Suprapubic skin (tissue), 4 donors: ENCODE measurements around the gene NRP1.

Experiments
- EP300 ChIP-seq: sonication (generic); formaldehyde crosslinking; IDR thresholded peaks from one replicate; pipeline ENCODE4 v1.6.1; 2017; ENCODE audit warnings: antibody characterized with exemption
- POLR2A ChIP-seq, 2 donors: fragments of 450-650 bp; IDR thresholded peaks; one replicate each; pipeline ENCODE4 v1.6.1; 2017; ENCODE audit warnings: antibody characterized with exemption in 2 of 2, mild to moderate bottlenecking in 2 of 2, moderate library complexity in 2 of 2
- POLR2AphosphoS5 ChIP-seq, 3 donors: sonication (generic); formaldehyde crosslinking; IDR thresholded peaks; one replicate each; pipeline ENCODE4 v1.6.1; 2017; ENCODE audit warnings: antibody characterized with exemption in 3 of 3
- TF ChIP-seq, protein P1 (sequence below), 2 donors: fragments of 200-600 bp in 1 of 2; fragments of 450-650 bp in 1 of 2; sonication (generic) in 1 of 2; IDR thresholded peaks; one replicate each; pipeline ENCODE4 v1.5.1; 2016 to 2019; ENCODE audit warnings: antibody characterized with exemption in 2 of 2, mild to moderate bottlenecking in 1 of 2, moderate library complexity in 1 of 2

DNA sequence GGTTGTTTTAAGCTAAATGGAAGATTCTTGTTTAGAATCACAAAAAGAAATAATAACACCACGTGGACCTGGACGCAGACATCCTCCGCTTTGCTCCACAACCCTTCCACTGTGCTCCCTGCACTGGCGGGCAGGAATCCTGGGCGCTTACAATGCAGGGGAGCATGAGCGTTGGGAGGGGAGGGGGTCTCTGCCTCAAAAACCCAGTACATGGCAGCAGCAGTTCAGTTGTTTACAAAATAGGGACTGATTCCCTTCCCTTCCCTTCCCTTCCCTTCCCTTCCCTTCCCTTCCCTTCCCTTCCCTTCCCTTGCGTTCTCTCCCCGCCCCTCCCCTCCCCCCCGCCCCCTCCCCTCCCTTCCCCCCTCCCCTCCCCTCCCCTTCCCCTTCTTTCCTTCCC lies 206.8 kb downstream of the NRP1 start:
- TF ChIP-seq POLR2AphosphoS5 (IDR thresholded peaks at IDR 0.05) (no peak), EP300 (no peak), POLR2A (IDR thresholded peaks at IDR 0.05) (no peak)
- TF ChIP-seq, protein P1, sequence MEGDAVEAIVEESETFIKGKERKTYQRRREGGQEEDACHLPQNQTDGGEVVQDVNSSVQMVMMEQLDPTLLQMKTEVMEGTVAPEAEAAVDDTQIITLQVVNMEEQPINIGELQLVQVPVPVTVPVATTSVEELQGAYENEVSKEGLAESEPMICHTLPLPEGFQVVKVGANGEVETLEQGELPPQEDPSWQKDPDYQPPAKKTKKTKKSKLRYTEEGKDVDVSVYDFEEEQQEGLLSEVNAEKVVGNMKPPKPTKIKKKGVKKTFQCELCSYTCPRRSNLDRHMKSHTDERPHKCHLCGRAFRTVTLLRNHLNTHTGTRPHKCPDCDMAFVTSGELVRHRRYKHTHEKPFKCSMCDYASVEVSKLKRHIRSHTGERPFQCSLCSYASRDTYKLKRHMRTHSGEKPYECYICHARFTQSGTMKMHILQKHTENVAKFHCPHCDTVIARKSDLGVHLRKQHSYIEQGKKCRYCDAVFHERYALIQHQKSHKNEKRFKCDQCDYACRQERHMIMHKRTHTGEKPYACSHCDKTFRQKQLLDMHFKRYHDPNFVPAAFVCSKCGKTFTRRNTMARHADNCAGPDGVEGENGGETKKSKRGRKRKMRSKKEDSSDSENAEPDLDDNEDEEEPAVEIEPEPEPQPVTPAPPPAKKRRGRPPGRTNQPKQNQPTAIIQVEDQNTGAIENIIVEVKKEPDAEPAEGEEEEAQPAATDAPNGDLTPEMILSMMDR (IDR thresholded peaks at IDR 0.05): no peak
